Measurements from ENCODE around the gene COL5A2.

- TF ChIP-seq FOXM1 (IDR thresholded peaks at IDR 0.05; ENCODE audit: borderline replicate concordance): no peak
- TF ChIP-seq, protein P1, sequence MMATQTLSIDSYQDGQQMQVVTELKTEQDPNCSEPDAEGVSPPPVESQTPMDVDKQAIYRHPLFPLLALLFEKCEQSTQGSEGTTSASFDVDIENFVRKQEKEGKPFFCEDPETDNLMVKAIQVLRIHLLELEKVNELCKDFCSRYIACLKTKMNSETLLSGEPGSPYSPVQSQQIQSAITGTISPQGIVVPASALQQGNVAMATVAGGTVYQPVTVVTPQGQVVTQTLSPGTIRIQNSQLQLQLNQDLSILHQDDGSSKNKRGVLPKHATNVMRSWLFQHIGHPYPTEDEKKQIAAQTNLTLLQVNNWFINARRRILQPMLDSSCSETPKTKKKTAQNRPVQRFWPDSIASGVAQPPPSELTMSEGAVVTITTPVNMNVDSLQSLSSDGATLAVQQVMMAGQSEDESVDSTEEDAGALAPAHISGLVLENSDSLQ (IDR thresholded peaks at IDR 0.05): no peak
- no peak for TF ChIP-seq SUZ12 (IDR thresholded peaks at IDR 0.05)
- TF ChIP-seq SP1 (IDR thresholded peaks at IDR 0.05): no peak
- no peak for TF ChIP-seq FOXA1 (IDR thresholded peaks at IDR 0.05)
- no peak for TF ChIP-seq NFRKB (IDR thresholded peaks at IDR 0.05)
- TF ChIP-seq BHLHE40 (IDR thresholded peaks at IDR 0.05; ENCODE audit: borderline replicate concordance): no peak
- TF ChIP-seq HDGF (IDR thresholded peaks at IDR 0.05; ENCODE audit: borderline replicate concordance): no peak
These were observed 63.5 kb downstream of the COL5A2 start for GRCh38 chr2:189116087-189116486.
